K562 treated with DMSO at 1 percent for 48 hours (cell line): ENCODE measurements around the gene THAP2. TPM values are rescaled to one million over a fixed set of nuclear protein-coding genes. Genes with fewer than 3 reads are reported as not detected.

Experiments used
- total RNA-seq: library from RNA; unstranded; fragments of 300-600 nt; gene quantifications from 2 replicates; pipeline ENCODE4 v1.2.3, GENCODE V29; 2022; ENCODE audit warnings: low replicate concordance; ENCODE audit errors: extremely low read depth

THAP2 gene
- not detected in 2 replicates for total RNA-seq

DNA sequence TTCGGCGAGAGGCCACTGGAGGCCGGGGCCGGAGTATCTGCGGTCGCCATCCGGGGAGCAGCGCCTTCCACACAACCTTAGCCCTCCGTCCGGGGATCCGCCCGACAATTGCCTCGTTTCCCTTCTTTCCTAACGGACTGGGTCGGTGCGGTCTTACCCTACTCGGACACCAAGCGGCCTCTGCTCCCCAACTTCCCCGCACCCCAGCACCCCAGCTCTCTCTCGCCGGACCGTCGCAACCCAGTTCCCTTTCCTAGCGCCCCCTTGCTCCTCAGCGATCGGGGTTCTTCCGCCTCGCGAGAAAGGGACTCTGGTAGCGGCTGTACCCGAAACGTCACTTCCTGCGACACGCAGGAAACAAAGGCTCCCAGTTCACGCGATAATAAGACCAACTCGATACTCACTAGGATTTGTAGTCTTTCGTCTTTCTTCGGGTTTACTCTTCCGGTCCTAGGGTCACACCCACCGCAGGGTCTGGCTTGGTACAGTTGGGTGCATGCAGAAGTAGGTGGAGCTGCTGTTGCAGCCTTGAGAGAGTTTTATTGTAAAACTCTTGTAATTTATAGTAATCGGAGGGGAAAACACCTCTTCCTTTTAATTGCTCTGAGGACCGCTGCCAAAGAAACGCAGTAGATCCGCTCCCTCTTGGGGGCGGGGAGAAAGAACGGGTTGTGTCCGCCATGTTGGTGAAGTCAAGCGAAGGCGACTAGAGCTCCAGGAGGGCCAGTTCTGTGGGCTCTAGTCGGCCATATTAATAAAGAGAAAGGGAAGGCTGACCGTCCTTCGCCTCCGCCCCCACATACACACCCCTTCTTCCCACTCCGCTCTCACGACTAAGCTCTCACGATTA lies at the start of gene THAP2, which contains the start of gene ZFC3H1:
Gene THAP2 (plus strand): TSS at position 741 of the 850 bp plus-strand sequence. CDS start 209 bp downstream, outside the sequence.
Gene ZFC3H1 (minus strand): TSS at position 288 of the 850 bp plus-strand sequence. CDS start 238 bp downstream, at position 50.

DNA sequence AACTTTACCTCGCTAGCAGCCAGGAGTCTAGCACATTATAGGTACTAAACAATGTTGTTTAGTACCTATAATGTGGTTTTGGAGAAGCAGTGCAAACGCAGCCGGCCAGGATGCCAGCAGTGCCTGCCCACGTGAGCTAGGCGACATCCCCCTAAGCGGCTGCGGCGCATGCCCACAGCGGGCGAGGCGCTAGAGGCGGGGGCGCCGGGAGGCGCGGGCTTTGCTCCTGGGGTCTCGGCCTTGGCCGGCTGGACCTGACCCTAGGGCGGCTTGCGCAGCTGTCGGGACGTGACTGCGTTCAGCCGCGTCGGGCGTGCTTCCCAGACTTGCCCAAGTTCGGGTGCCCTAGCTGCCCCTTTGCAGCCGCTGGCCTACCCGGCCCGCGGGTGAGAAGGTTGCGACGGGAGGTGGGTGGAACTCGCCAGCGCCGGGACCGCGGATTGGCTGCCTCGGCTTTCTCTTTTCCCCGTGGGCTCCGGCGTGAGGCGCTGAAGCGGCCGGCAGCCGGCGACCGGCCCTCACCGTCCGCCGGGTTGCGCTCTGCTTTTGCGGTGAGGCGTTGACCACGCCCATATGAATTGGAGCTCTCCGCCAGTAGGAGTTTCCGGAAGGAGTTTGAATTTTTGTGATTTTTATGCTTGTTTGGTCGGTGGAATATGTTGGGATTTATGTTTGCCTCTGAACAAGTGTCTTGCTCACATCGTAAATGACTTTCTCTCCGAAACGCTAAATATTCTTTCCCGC lies 22.0 kb downstream of the THAP2 start, which contains the start of gene TMEM19:
Gene TMEM19 (plus strand): TSS at position 169 of the 744 bp plus-strand sequence. CDS start 599 bp downstream, outside the sequence.

Other genes with a start within 250 kb of the THAP2 start
- gene LGR5, start 224.5 kb upstream of the THAP2 start, total RNA-seq, result not detected in 2 replicates
- not detected in 2 replicates for gene ZFC3H1, start 453 bp upstream of the THAP2 start, total RNA-seq
- gene TMEM19, start 21.8 kb downstream of the THAP2 start, total RNA-seq, result not detected in 2 replicates
- not detected in 2 replicates for gene RAB21, start 90.6 kb downstream of the THAP2 start, total RNA-seq
- not detected in 2 replicates for gene TBC1D15, start 175.5 kb downstream of the THAP2 start, total RNA-seq